OCI-LY7 (cell line): ENCODE results near the gene ESRRG.

Experiments
- EZH2phosphoT487 ChIP-seq: fragments of 200-600 bp; sonication (generic); IDR thresholded peaks from 2 replicates; pipeline ENCODE4 v1.6.1; 2018; ENCODE audit warnings: low read depth, borderline replicate concordance, mild to moderate bottlenecking, mixed run types, antibody characterized with exemption, low read length, moderate library complexity, mixed read lengths
- TF ChIP-seq, protein P1 (sequence below): fragments of 200-600 bp; sonication (generic); conservative IDR thresholded peaks from 2 replicates; pipeline ENCODE4 v1.5.1; 2014; ENCODE audit warnings: mild to moderate bottlenecking, antibody characterized with exemption, low read length, moderate library complexity, mixed read lengths

DNA sequence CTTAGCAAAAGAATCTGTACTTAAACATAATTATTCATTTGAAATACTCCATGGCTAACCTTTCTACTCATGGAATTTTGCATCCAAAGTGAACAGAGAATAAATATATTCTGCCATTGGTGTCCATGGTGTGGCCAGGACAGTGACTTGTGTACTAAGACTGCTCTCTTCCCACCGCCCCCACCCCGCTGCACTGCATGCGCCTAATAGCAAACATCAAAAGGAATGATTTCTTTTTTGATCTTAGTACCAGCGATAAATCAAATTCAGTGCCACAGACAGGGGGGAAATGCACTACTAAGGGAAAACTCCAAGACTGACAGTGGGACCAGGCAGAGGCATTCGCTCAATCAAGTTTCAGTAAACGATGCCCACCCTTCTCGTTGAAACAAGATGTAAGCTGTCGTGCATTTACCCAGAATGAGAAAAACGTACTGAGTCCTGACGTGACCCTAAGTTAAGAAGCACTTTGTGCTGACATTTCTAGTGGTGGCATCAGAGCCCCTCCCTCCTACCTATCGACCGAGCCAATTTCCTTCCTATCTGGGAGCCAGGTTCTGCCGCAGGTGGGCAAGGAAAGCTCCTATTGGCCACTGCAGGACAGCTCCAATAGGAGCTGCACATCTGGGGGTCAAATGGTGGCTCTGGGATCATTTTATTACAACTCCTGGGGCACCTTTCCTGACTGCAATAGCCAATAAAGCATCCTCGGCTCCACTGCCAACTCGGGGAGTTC lies 12.5 kb downstream of the ESRRG start:
- TF ChIP-seq, protein P1, sequence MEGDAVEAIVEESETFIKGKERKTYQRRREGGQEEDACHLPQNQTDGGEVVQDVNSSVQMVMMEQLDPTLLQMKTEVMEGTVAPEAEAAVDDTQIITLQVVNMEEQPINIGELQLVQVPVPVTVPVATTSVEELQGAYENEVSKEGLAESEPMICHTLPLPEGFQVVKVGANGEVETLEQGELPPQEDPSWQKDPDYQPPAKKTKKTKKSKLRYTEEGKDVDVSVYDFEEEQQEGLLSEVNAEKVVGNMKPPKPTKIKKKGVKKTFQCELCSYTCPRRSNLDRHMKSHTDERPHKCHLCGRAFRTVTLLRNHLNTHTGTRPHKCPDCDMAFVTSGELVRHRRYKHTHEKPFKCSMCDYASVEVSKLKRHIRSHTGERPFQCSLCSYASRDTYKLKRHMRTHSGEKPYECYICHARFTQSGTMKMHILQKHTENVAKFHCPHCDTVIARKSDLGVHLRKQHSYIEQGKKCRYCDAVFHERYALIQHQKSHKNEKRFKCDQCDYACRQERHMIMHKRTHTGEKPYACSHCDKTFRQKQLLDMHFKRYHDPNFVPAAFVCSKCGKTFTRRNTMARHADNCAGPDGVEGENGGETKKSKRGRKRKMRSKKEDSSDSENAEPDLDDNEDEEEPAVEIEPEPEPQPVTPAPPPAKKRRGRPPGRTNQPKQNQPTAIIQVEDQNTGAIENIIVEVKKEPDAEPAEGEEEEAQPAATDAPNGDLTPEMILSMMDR: no peak
- no peak for TF ChIP-seq EZH2phosphoT487
